HepG2 (cell line): Measurements from ENCODE around the gene SDK2. TPM values are rescaled to one million over a fixed set of nuclear protein-coding genes. Genes with fewer than 3 reads are reported as not detected.

ENCODE experiments used
- ATAC-seq: fragments of 200-7000 bp; cut with Tn5 transposase; 3 replicates; pipeline ENCODE4 v1.9.1; 2020; ENCODE audit warnings: mild to moderate bottlenecking, moderate library complexity
- BruUV-seq: library from RNA; stranded (reverse); fragments of 400-500 nt; replicated peaks from 2 replicates; lab custom pipeline; 2021; lab: Mats Ljungman, UMichigan
- CTCF ChIA-PET: fragments of 300-600 bp; formaldehyde crosslinking; extraction: SDS; loops from one replicate; lab custom pipeline; 2021; ENCODE audit warnings: low total read pairs, inconsistent platforms, low intra/inter-chr PET ratio; lab: Yijun Ruan, JAX
- POLR2A ChIA-PET: fragments of 350-600 bp; sonication (Branson Sonifier 250); formaldehyde crosslinking; loops from one replicate; lab custom pipeline; 2020; ENCODE audit warnings: antibody characterized with exemption, inconsistent platforms; lab: Yijun Ruan, JAX
- DNase-seq: peaks from one replicate; pipeline ENCODE4 v3.0.0-alpha.2; 2015; ENCODE audit warnings: low spot score
- FAIRE-seq: peaks from 3 replicates; lab custom pipeline; 2011; peaks lifted over from hg19 to GRCh38; lab: Jason Lieb, UNC
- H2AFZ ChIP-seq: one replicate; pipeline ENCODE4 v1.6.1; 2011; ENCODE audit warnings: low read length, inconsistent platforms
- H3K27ac ChIP-seq: fragments of 300-600 bp; 3 replicates; pipeline ENCODE4 v1.8.0; 2011; ENCODE audit warnings: mixed run types, mild to moderate bottlenecking, mixed read lengths, low read length, inconsistent platforms; ENCODE audit not compliant: insufficient read depth; ENCODE audit errors: extremely low read length
- H3K27me3 ChIP-seq, 2 experiments: fragments of 200-600 bp in 1 of 2; 2 replicates in 1 of 2; 3 replicates in 1 of 2; pipeline versions ENCODE4 v1.6.0 to v1.8.0; 2011; ENCODE audit warnings: low read length in 2 of 2, mild to moderate bottlenecking in 2 of 2, moderate library complexity in 2 of 2, inconsistent platforms in 1 of 2; ENCODE audit not compliant: insufficient read depth in 2 of 2, control insufficient read depth in 1 of 2
- H3K36me3 ChIP-seq, 2 experiments: fragments of 200-600 bp in 1 of 2; replicated peaks in 1 of 2; 2 replicates in 1 of 2; 3 replicates in 1 of 2; pipeline versions ENCODE4 v1.5.1 to v1.8.0; 2011; ENCODE audit warnings: low read length in 2 of 2, inconsistent platforms in 1 of 2; ENCODE audit not compliant: insufficient read depth in 2 of 2, control insufficient read depth in 1 of 2
- H3K4me1 ChIP-seq: 2 replicates; pipeline ENCODE4 v1.5.1; 2012; ENCODE audit warnings: low read length, inconsistent platforms; ENCODE audit not compliant: insufficient read depth
- H3K4me2 ChIP-seq: 2 replicates; pipeline ENCODE4 v1.6.0; 2011; ENCODE audit warnings: low read depth, low read length, inconsistent platforms
- H3K4me3 ChIP-seq, 3 experiments: fragments of 200-600 bp in 1 of 3; sonication (generic), shearing (Covaris generic) in 1 of 3; replicated peaks in 1 of 3; 2 replicates each; pipeline ENCODE4 v1.5.1; 2011 to 2016; ENCODE audit warnings: low read length in 3 of 3, inconsistent platforms in 2 of 3, low read depth in 2 of 3, mild to moderate bottlenecking in 2 of 3, control low read depth in 1 of 3, mixed read lengths in 1 of 3; ENCODE audit not compliant: insufficient read depth in 1 of 3
- H3K79me2 ChIP-seq: one replicate; pipeline ENCODE4 v1.6.1; 2011; ENCODE audit warnings: low read length, inconsistent platforms; ENCODE audit not compliant: insufficient read depth
- H3K9ac ChIP-seq: 2 replicates; pipeline ENCODE4 v1.6.0; 2011; ENCODE audit warnings: mild to moderate bottlenecking, low read depth, low read length, inconsistent platforms; ENCODE audit not compliant: insufficient read depth
- H3K9me3 ChIP-seq: 2 replicates; pipeline ENCODE4 v1.5.1; 2012; ENCODE audit warnings: mild to moderate bottlenecking, low read length
- H4K20me1 ChIP-seq: 2 replicates; pipeline ENCODE4 v1.6.0; 2011; ENCODE audit warnings: inconsistent platforms, mild to moderate bottlenecking, low read length, moderate library complexity; ENCODE audit not compliant: insufficient read depth
- CHCHD3 ChIP-seq: sonication (generic); formaldehyde crosslinking; IDR thresholded peaks from 2 replicates; pipeline ENCODE4 v1.8.0; 2022; ENCODE audit warnings: mild to moderate bottlenecking, missing genetic modification reagents, moderate library complexity
- HHEX ChIP-seq: IDR thresholded peaks from 2 replicates; pipeline ENCODE4 v1.6.1; 2016; ENCODE audit warnings: control low read depth
- HOXA3 ChIP-seq: sonication (generic); formaldehyde crosslinking; IDR thresholded peaks from 2 replicates; pipeline ENCODE4 v1.5.0; 2020; ENCODE audit warnings: missing genetic modification reagents
- JUN ChIP-seq: sonication (generic); formaldehyde crosslinking; IDR thresholded peaks from 2 replicates; pipeline ENCODE4 v1.4.0; 2020; ENCODE audit warnings: mild to moderate bottlenecking, missing genetic modification reagents
- ZFP82 ChIP-seq: sonication (generic); formaldehyde crosslinking; IDR thresholded peaks from 2 replicates; pipeline ENCODE4 v1.5.1; 2020; ENCODE audit warnings: mild to moderate bottlenecking, missing genetic modification reagents, borderline replicate concordance
- WGBS: methylation state at CpG from one replicate; pipeline ENCODE4 v1.1.6; 2017; ENCODE audit warnings: low lambda C conversion rate; 5-methylcytosine and 5-hydroxymethylcytosine counted together
- in situ Hi-C: cut with HindIII; loops from 2 replicates; pipeline ENCODE4 v1.10.0; 2017; ENCODE audit warnings: low pct_unique_long_range_greater_than_20kb; ENCODE audit not compliant: extremely low pct_ligation_motif_present
- intact Hi-C: fragments of 100-400 bp; cut with micrococcal nuclease; formaldehyde crosslinking; loops from one replicate; pipeline ENCODE4 v1.10.0; 2022; ENCODE audit not compliant: unreplicated experiment
- polyA plus RNA-seq, 8 experiments: library from polyadenylated mRNA; depleted of rRNA in 3 of 8; stranded (reverse) in 7 of 8; unstranded in 1 of 8; fragments of >200 nt; fragmentation: Illumina TruSeq in 4 of 8; extraction: Trizol in 4 of 8; gene quantifications; 2 replicates each; pipeline versions ENCODE4 v1.2.1 to v1.2.3, GENCODE V29; 2011 to 2016; ENCODE audit warnings: low read depth in 4 of 8, missing spikeins in 1 of 8, mixed read lengths in 1 of 8; ENCODE audit not compliant: insufficient read depth in 1 of 8
- total RNA-seq, 5 experiments: library from RNA; depleted of rRNA; stranded (reverse); fragments of >200 nt; fragmentation: Illumina TruSeq; extraction: Trizol; gene quantifications; 2 replicates each; pipeline ENCODE4 v1.2.3, GENCODE V29; 2016; ENCODE audit warnings: low read depth in 1 of 5
- TF ChIP-seq, protein P1 (sequence below): sonication (generic); formaldehyde crosslinking; IDR thresholded peaks from 2 replicates; pipeline ENCODE4 v1.4.0; 2020; ENCODE audit warnings: missing genetic modification reagents
- TF ChIP-seq, protein P2 (sequence below): sonication (generic); formaldehyde crosslinking; IDR thresholded peaks from 2 replicates; pipeline ENCODE4 v1.4.0; 2020; ENCODE audit warnings: mild to moderate bottlenecking, low read depth, missing genetic modification reagents

The SDK2 gene
- total and polyA plus RNA-seq, 2 of the 13 experiments (the other 11 are each of a cell fraction or from before 2014, with no cell fraction given), result not detected

DNA sequence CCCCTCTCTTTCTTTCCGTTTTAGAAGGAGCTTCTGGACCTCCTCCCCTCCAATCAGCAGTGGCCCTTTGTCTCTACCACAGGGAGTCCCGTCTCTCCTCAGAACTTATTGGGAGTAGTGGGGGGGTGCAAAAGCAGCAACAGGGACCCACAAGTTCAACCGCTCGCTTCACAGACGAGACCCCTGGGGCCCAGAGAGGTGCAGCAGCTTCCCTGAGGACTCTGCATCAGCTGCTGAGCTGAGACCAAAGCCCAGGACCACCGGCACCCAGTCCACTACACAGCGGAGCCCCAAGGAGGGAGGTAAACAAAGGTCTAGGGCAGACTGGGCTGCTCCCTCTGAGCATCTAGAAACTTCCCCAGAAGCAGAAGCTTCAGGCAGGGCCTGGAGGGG is 123.9 kb downstream of the SDK2 start:
- H3K9ac ChIP-seq, result no peak overlapping the region
- FAIRE-seq (no peak), DNase-seq (no peak)
- in situ Hi-C loops, result no loop called here
- ChIA-PET CTCF (no interaction called here), POLR2A (no interaction called here)
- WGBS, result 4% methylated on average over 5 of the region's 7 CpGs
- H3K27me3 ChIP-seq, result peaks cover 7 to 92% of the 10 kb centered on the region in 2 experiments
- no TSS peak for BruUV-seq
- H3K4me3 ChIP-seq, result no peak overlapping the region
- H3K79me2 ChIP-seq, result no peaks in the 10 kb centered on the region
- H3K27ac ChIP-seq, result no peak overlapping the region
- no peaks in the 10 kb centered on the region for H3K4me1 ChIP-seq
- no peaks in the 10 kb centered on the region for H3K36me3 ChIP-seq
- H2AFZ ChIP-seq, result no peak overlapping the region
- intact Hi-C loops, result no loop called here
- no peak overlapping the region for H3K4me2 ChIP-seq
- no peaks in the 10 kb centered on the region; the same call in 1 of the 2 replicates for H4K20me1 ChIP-seq
- TF ChIP-seq, protein P1, sequence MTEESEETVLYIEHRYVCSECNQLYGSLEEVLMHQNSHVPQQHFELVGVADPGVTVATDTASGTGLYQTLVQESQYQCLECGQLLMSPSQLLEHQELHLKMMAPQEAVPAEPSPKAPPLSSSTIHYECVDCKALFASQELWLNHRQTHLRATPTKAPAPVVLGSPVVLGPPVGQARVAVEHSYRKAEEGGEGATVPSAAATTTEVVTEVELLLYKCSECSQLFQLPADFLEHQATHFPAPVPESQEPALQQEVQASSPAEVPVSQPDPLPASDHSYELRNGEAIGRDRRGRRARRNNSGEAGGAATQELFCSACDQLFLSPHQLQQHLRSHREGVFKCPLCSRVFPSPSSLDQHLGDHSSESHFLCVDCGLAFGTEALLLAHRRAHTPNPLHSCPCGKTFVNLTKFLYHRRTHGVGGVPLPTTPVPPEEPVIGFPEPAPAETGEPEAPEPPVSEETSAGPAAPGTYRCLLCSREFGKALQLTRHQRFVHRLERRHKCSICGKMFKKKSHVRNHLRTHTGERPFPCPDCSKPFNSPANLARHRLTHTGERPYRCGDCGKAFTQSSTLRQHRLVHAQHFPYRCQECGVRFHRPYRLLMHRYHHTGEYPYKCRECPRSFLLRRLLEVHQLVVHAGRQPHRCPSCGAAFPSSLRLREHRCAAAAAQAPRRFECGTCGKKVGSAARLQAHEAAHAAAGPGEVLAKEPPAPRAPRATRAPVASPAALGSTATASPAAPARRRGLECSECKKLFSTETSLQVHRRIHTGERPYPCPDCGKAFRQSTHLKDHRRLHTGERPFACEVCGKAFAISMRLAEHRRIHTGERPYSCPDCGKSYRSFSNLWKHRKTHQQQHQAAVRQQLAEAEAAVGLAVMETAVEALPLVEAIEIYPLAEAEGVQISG (CRISPR knock-in tag), result no peak
- no peak for TF ChIP-seq HHEX
- TF ChIP-seq CHCHD3, result no peak
- TF ChIP-seq, protein P2, sequence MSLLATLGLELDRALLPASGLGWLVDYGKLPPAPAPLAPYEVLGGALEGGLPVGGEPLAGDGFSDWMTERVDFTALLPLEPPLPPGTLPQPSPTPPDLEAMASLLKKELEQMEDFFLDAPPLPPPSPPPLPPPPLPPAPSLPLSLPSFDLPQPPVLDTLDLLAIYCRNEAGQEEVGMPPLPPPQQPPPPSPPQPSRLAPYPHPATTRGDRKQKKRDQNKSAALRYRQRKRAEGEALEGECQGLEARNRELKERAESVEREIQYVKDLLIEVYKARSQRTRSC (CRISPR knock-in tag), result no peak
- TF ChIP-seq HOXA3 (CRISPR knock-in tag), result no peak
- no peak for TF ChIP-seq ZFP82
- no peak for TF ChIP-seq JUN (CRISPR knock-in tag)
- TF ChIP-seq, all 625 proteins: peak for 0
- H3K9me3 ChIP-seq, result no peaks in the 10 kb centered on the region
- no peak for ATAC-seq
